Measurements from ENCODE around the gene PNMA8C.
"Not testable (repeated sequence)": the region's sequence is repeated elsewhere in the genome, so short reads cannot be mapped to it uniquely, and the experiment has no call there.

PNMA8C gene

GRCh38 chr19:46388311-46389095 is 40.2 kb downstream of the PNMA8C start:
- DNase-seq (ENCODE audit: low spot score): no peak

- DNase-seq (ENCODE audit: low spot score): no peak
These were observed 41.0 kb downstream of the PNMA8C start for GRCh38 chr19:46387713-46388130.

DNA sequence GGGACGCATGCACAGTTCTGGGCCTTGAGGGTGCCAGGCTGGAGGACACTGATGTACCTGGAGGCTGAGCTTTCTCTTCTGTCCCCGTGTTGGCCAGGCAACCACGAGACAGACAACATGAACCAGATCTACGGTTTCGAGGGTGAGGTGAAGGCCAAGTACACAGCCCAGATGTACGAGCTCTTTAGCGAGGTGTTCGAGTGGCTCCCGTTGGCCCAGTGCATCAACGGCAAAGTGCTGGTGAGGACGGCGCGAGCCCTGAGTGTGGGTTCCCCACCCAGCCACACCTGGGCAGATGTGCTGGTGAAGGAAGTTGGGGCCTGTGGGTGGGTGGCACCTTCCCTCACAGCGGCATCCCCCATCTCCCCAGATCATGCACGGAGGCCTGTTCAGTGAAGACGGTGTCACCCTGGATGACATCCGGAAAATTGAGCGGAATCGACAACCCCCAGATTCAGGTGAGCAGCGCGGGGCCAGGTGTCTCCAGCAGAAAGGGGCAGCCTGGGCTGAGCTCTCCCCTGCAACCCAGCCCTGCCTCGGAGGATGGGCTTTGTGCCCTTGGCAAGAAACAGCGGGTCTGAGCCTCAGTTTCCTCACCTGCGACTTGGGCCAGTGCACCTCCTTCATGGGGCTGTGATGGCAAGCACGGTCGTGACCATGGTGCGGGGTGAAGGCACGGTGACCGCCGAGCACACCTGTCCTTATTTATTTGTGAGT is 41.6 kb downstream of the PNMA8C start:
- no peak for DNase-seq (ENCODE audit: low spot score)

DNA sequence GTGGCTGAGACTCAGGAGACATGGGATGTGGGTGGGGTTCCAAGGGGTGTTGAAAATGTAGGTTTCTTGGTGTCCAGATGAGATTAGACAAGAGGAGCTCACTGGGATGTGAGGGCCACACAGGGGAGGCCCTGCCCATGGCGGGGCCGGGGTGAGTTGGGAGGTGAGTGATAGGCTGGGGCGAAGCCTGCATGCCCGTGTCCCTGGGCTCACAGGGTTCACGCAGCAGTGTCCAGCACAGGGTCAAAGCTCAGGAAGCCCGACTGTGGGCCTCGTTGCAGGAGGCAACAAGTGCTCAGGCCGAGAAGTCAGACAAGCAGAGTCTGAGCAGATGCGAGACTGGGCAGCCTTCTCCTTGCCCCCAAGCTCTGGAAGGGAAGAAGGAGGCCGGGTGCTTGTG is 42.6 kb downstream of the PNMA8C start:
- no peak for DNase-seq (ENCODE audit: low spot score)

DNA sequence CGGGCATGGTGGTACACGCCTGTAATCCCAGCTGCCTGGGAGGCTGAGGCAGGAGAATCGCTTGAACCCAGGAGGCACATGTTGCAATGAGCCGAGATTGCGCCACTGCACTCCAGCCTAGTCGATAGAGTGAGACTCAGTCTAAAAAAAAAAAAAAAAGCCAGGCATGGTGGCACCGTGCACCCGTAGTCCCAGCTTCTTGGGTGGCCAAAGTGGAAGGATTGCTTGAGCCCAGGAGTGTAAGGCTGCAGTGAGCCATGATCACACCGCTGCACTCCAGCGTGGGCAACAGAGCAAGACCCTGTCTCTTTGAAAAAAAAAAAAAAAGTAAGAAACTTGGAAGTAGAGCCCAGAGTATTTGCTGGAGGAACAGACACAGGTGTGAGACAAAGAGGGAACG is 43.1 kb downstream of the PNMA8C start:
- no peak for DNase-seq (ENCODE audit: low spot score)

DNA sequence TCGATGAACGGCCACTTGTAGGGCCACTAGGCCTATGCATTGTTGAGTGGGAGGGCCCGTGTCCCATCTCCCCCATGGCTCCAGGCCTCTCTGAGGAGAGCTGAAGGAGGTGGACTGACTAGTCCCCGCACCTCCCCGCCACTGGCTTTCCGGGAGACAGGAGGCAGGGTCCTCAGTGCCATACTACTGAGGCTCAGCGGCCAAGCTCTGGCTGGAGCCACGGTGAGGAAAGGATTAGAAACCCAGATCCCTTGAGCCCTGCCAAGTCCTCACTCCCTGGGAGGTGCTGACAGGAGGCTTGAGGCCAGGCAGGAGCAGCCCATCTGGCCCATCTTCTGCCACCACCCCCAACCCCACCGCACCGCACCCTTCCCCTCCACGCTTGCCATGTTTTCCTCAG is 44.3 kb downstream of the PNMA8C start:
- no peak for DNase-seq (ENCODE audit: low spot score)

GRCh38 chr19:46383846-46384245 is 44.9 kb downstream of the PNMA8C start:
- no peak for DNase-seq (ENCODE audit: low spot score)

DNA sequence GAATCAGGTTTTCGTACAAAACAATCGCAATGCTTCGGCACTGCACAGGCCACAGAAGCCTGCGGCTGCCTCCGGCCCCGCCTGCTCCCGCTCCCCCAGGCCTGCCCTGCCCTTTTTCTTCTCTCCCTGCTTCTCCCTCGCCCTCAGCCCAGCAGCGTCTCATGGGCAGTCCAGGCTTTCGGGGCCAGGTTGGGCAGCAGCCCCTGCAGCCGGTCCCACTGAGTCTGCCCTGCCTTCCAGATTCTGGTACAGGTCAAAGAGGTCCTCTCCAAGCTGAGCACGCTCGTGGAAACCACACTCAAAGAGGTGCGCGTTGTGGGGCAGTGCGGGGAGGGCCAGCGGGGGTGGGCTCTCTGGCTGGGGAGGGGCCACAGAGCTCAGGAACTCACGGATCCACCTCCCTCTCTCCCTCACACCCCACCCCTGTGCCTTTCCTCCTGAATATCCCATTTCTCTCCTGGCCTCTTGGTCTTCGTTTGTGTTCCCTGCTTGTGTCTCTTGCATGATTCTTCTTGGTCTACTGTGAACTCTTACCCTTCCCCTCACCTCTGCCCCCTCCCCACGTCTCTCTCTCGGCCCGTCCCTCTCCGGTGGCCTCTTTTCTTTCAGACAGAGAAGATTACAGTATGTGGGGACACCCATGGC is 45.4 kb downstream of the PNMA8C start:
- DNase-seq (ENCODE audit: low spot score): no peak

- no peak for DNase-seq (ENCODE audit: low spot score)
These were observed 46.9 kb downstream of the PNMA8C start for GRCh38 chr19:46381756-46382345.

GRCh38 chr19:46381346-46381745 is 47.4 kb downstream of the PNMA8C start:
- no peak for DNase-seq (ENCODE audit: low spot score)

- DNase-seq (ENCODE audit: low spot score): no peak
These were observed 48.0 kb downstream of the PNMA8C start for GRCh38 chr19:46380690-46381089.

DNA sequence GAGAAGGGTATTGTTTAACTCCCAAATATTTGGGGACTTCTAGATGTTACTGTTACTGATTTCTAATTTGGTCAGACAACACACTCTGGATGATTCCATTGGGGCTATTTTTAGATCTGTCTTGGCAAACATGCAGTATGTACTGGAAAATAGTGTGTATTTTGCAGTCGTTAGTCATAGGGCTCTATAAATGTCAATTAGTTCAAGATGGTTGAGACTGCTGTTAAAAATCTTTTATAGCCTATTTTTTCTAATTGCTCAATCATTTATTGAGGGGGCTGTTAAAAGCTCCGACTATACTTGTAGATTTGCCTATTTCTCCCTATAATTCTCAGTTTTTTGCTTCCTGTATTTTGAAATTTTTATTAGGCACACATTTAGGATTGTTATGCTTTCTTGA is 50.5 kb downstream of the PNMA8C start:
- DNase-seq (ENCODE audit: low spot score): no peak

DNA sequence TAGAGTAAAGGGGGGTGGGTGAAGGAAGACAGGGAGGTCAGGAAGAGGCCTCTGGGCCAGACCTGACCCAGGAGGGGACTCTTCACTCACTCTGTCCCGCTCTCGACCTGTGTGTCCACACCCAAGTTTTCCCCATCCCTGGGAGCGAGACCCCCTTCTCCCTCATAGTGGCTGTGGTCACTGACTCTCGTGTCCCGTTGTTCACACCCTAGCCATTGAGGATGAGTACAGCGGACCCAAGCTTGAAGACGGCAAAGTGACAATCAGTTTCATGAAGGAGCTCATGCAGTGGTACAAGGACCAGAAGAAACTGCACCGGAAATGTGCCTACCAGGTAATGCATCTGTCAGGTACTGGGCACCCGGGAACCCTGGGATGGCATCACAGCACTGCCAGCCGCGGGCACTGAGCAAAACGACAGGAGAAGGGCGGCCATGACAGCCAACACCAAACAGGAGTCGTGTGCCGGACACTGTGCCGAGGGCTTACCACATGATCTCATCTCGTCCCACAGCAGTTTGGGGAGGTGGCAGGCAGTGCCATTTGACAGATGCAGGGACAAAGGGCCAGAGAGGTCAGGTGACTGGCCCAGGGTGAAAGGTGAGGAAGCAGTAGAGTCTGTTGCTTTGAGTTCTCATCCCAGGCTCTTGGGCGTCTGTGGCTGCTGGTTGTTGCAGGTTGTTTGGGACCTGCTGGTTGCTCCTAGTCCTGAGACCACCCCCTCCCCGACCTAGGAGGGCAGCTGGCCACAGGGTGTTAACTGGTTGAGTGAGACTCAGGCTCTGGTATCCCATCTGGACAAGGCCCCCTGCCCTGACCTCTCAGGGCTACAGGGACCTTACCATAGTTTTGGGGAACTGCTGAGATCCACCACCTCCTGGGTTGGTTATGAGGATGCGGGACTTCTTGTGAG is 52.2 kb downstream of the PNMA8C start:
- no peak for DNase-seq (ENCODE audit: low spot score)

DNA sequence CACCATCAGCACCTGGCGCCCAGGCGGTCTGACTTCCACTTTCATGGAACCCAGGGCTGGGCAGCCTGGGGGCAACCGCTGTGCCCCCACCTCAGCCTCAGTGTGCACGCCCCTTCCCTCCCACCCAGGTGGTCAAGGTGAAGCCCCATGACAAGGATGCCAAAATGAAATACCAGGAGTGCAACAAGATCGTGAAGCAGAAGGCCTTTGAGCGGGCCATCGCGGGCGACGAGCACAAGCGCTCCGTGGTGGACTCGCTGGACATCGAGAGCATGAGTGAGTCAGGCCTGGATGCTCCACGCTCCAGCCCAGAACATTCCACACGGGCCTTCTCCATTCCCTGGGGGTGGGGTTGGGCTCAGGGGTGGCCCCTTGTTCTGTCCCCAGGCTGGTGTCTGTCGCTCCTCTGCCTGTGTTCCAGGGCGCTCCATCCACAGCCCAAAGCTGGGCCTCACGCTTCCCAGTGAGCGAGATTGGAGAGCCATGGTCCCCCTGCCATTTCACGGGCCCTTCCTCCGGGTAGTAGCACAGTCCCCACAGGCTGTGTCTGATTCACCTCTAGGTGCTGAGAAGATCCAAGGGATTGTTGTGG is 53.2 kb downstream of the PNMA8C start:
- DNase-seq (ENCODE audit: low spot score): not testable (repeated sequence)
